Astrocyte (in vitro differentiated cells and primary cell): Measurements from ENCODE around the gene GDF10. TPM values are rescaled to one million over a fixed set of nuclear protein-coding genes. Genes with fewer than 3 reads are reported as not detected.

Experiments
- DNase-seq: peaks from one replicate; pipeline ENCODE4 v3.0.0-alpha.2; 2010; ENCODE audit warnings: low read depth
- FAIRE-seq: peaks from 2 replicates; lab custom pipeline; 2011; peaks lifted over from hg19 to GRCh38; lab: Jason Lieb, UNC
- H2AFZ ChIP-seq: 2 replicates; pipeline ENCODE4 v1.6.0; 2012; ENCODE audit warnings: low read depth, low read length, inconsistent platforms
- H3K27ac ChIP-seq: 2 replicates; pipeline ENCODE4 v1.5.1; 2011; ENCODE audit warnings: low read depth, low read length, inconsistent platforms
- H3K27me3 ChIP-seq: 2 replicates; pipeline ENCODE4 v1.6.0; 2011; ENCODE audit warnings: low read length, inconsistent platforms; ENCODE audit not compliant: insufficient read depth
- H3K36me3 ChIP-seq: 2 replicates; pipeline ENCODE4 v1.5.1; 2011; ENCODE audit warnings: low read length, inconsistent platforms; ENCODE audit not compliant: insufficient read depth
- H3K4me1 ChIP-seq: 2 replicates; pipeline ENCODE4 v1.5.1; 2011; ENCODE audit warnings: low read length, inconsistent platforms; ENCODE audit not compliant: insufficient read depth
- H3K4me2 ChIP-seq: 2 replicates; pipeline ENCODE4 v1.6.0; 2012; ENCODE audit warnings: low read length, inconsistent platforms
- H3K4me3 ChIP-seq: 2 replicates; pipeline ENCODE4 v1.5.1; 2011; ENCODE audit warnings: low read depth, mild to moderate bottlenecking, low read length, inconsistent platforms; ENCODE audit not compliant: insufficient read depth
- H3K79me2 ChIP-seq: 2 replicates; pipeline ENCODE4 v1.6.0; 2012; ENCODE audit warnings: mild to moderate bottlenecking, low read length, inconsistent platforms; ENCODE audit not compliant: insufficient read depth
- H3K9ac ChIP-seq: 2 replicates; pipeline ENCODE4 v1.6.0; 2012; ENCODE audit warnings: mild to moderate bottlenecking, low read length, inconsistent platforms
- H3K9me3 ChIP-seq: 2 replicates; pipeline ENCODE4 v1.5.1; 2012; ENCODE audit warnings: low read depth, mild to moderate bottlenecking, low read length, inconsistent platforms; ENCODE audit not compliant: insufficient read depth
- H4K20me1 ChIP-seq: 2 replicates; pipeline ENCODE4 v1.6.0; 2012; ENCODE audit warnings: low read length, inconsistent platforms; ENCODE audit not compliant: insufficient read depth
- H3K27ac Mint-ChIP-seq: one replicate; pipeline ENCODE4 v1.8.0; 2021; ENCODE audit warnings: mild to moderate bottlenecking, mixed read lengths; ENCODE audit not compliant: unreplicated experiment
- H3K27me3 Mint-ChIP-seq: one replicate; pipeline ENCODE4 v1.8.0; 2021; ENCODE audit warnings: low read depth, mixed read lengths; ENCODE audit not compliant: unreplicated experiment
- H3K36me3 Mint-ChIP-seq: one replicate; pipeline ENCODE4 v1.8.0; 2021; ENCODE audit warnings: low read depth, mixed read lengths; ENCODE audit not compliant: unreplicated experiment
- H3K4me1 Mint-ChIP-seq: one replicate; pipeline ENCODE4 v1.8.0; 2021; ENCODE audit warnings: low read depth, mixed read lengths; ENCODE audit not compliant: unreplicated experiment
- H3K4me3 Mint-ChIP-seq: one replicate; pipeline ENCODE4 v1.8.0; 2021; ENCODE audit warnings: mild to moderate bottlenecking, moderate library complexity, mixed read lengths; ENCODE audit not compliant: unreplicated experiment
- H3K9me3 Mint-ChIP-seq: one replicate; pipeline ENCODE4 v1.8.0; 2021; ENCODE audit warnings: mild to moderate bottlenecking, mixed read lengths; ENCODE audit not compliant: unreplicated experiment
- EZH2 ChIP-seq: IDR thresholded peaks from 2 replicates; pipeline ENCODE4 v1.6.1; 2012; ENCODE audit warnings: mild to moderate bottlenecking, low read length, inconsistent platforms; ENCODE audit not compliant: insufficient read depth
- total RNA-seq: library from RNA; stranded (reverse); gene quantifications from 2 replicates; pipeline ENCODE4 v1.2.1, GENCODE V29; 2021
- TF ChIP-seq, protein P1 (sequence below): IDR thresholded peaks from 2 replicates; pipeline ENCODE4 v1.5.1; 2011; ENCODE audit warnings: low read depth, mild to moderate bottlenecking, inconsistent platforms, low read length, moderate library complexity; ENCODE audit not compliant: insufficient read depth

The GDF10 gene
- total RNA-seq, 1 donor from 2014 or later, result 2.2 TPM

- no peaks in the 10 kb centered on the region for H3K9me3 ChIP-seq
- FAIRE-seq, result no peak
- Mint-ChIP-seq H3K36me3 (no peaks in the 10 kb centered on the region), H3K9me3 (no peaks in the 10 kb centered on the region), H3K4me1 (peaks cover 5% of the 10 kb centered on the region), H3K27ac (no peak overlapping the region), H3K4me3 (no peak overlapping the region), H3K27me3 (peaks cover 47% of the 10 kb centered on the region)
- no peaks in the 10 kb centered on the region for H3K4me1 ChIP-seq
- H3K9ac ChIP-seq, result no peak overlapping the region
- no peak for DNase-seq
- H3K79me2 ChIP-seq, result no peaks in the 10 kb centered on the region
- no peak overlapping the region for H3K4me3 ChIP-seq
- no peak overlapping the region for H2AFZ ChIP-seq
- no peak overlapping the region for H3K4me2 ChIP-seq
- H3K36me3 ChIP-seq, result no peaks in the 10 kb centered on the region
- no peaks in the 10 kb centered on the region for H4K20me1 ChIP-seq
- TF ChIP-seq, protein P1, sequence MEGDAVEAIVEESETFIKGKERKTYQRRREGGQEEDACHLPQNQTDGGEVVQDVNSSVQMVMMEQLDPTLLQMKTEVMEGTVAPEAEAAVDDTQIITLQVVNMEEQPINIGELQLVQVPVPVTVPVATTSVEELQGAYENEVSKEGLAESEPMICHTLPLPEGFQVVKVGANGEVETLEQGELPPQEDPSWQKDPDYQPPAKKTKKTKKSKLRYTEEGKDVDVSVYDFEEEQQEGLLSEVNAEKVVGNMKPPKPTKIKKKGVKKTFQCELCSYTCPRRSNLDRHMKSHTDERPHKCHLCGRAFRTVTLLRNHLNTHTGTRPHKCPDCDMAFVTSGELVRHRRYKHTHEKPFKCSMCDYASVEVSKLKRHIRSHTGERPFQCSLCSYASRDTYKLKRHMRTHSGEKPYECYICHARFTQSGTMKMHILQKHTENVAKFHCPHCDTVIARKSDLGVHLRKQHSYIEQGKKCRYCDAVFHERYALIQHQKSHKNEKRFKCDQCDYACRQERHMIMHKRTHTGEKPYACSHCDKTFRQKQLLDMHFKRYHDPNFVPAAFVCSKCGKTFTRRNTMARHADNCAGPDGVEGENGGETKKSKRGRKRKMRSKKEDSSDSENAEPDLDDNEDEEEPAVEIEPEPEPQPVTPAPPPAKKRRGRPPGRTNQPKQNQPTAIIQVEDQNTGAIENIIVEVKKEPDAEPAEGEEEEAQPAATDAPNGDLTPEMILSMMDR, result no peak
- no peak for TF ChIP-seq EZH2
- no peak overlapping the region for H3K27ac ChIP-seq
- H3K27me3 ChIP-seq, result peaks cover 5% of the 10 kb centered on the region
Observed at GRCh38 chr10:47312663-47312995, 12.6 kb downstream of the GDF10 start.

GRCh38 chr10:47314416-47314970 lies 14.5 kb downstream of the GDF10 start:
- no peaks in the 10 kb centered on the region for H3K9me3 Mint-ChIP-seq

GRCh38 chr10:47315421-47315820 lies 15.4 kb downstream of the GDF10 start:
- FAIRE-seq (no peak), DNase-seq (no peak)
- Mint-ChIP-seq H3K27me3 (peaks cover 44% of the 10 kb centered on the region), H3K4me3 (no peak overlapping the region), H3K36me3 (no peaks in the 10 kb centered on the region), H3K27ac (no peak overlapping the region), H3K9me3 (no peaks in the 10 kb centered on the region), H3K4me1 (peaks cover 5% of the 10 kb centered on the region)
- H3K4me3 ChIP-seq, result no peak overlapping the region
- H3K9ac ChIP-seq, result no peak overlapping the region
- H3K4me2 ChIP-seq, result no peak overlapping the region
- no peak overlapping the region for H3K27ac ChIP-seq
- no peak overlapping the region for H2AFZ ChIP-seq
- no peaks in the 10 kb centered on the region for H4K20me1 ChIP-seq
- H3K4me1 ChIP-seq, result no peaks in the 10 kb centered on the region
- TF ChIP-seq EZH2, result no peak
- TF ChIP-seq, protein P1, result no peak
- no peaks in the 10 kb centered on the region for H3K9me3 ChIP-seq
- H3K36me3 ChIP-seq, result no peaks in the 10 kb centered on the region
- H3K79me2 ChIP-seq, result no peaks in the 10 kb centered on the region
- H3K27me3 ChIP-seq, result peaks cover 2% of the 10 kb centered on the region

More at GRCh38 chr10:47314416-47314970, 14.5 kb downstream of the GDF10 start:
- Histone ChIP-seq H3K79me2 (no peaks in the 10 kb centered on the region), H2AFZ (no peak overlapping the region), H3K36me3 (no peaks in the 10 kb centered on the region), H3K4me3 (no peak overlapping the region), H4K20me1 (no peaks in the 10 kb centered on the region), H3K4me2 (no peak overlapping the region), H3K9me3 (no peaks in the 10 kb centered on the region), H3K27me3 (peaks cover 3% of the 10 kb centered on the region), H3K4me1 (no peaks in the 10 kb centered on the region), H3K9ac (no peak overlapping the region), H3K27ac (no peak overlapping the region)
- H3K27me3 Mint-ChIP-seq, result peaks cover 38% of the 10 kb centered on the region
- peaks cover 5% of the 10 kb centered on the region for H3K4me1 Mint-ChIP-seq
- TF ChIP-seq EZH2, result no peak
- TF ChIP-seq, protein P1, result no peak
- no peak overlapping the region for H3K4me3 Mint-ChIP-seq
- H3K27ac Mint-ChIP-seq, result no peak overlapping the region
- DNase-seq, result no peak
- no peak for FAIRE-seq
- no peaks in the 10 kb centered on the region for H3K36me3 Mint-ChIP-seq
